HG02623 (cell line): ENCODE measurements around the gene GJB6.

Experiments
- ATAC-seq: cut with Tn5 transposase; IDR thresholded peaks from one replicate; pipeline ENCODE4 v1.9.1; 2021; ENCODE audit warnings: moderate library complexity; ENCODE audit not compliant: unreplicated experiment

The GJB6 gene

GRCh38 chr13:20188667-20189553 is 43.2 kb downstream of the GJB6 start:
- no peak for ATAC-seq

DNA sequence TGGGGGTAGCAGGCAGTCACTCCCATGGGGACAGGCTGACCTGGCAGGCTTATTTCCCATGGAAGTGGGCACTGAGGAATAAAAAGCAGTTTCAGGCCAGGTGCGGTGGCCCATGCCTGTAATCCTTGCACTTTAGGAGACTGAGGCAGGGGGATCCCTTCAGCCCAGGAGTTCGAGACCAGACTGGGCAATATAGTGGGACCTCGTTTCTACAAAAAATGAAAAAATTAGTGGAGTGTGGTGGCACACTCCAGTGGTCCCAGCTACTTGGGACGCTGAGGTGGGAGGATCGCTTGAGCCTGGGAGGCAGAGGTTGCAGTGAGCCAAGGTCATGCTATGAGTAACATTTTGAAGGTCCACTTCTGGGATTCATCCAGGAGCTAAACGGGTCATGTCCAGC is 45.3 kb downstream of the GJB6 start:
- ATAC-seq: no peak

- no peak for ATAC-seq
Observed at GRCh38 chr13:20185366-20186056, 46.6 kb downstream of the GJB6 start.

DNA sequence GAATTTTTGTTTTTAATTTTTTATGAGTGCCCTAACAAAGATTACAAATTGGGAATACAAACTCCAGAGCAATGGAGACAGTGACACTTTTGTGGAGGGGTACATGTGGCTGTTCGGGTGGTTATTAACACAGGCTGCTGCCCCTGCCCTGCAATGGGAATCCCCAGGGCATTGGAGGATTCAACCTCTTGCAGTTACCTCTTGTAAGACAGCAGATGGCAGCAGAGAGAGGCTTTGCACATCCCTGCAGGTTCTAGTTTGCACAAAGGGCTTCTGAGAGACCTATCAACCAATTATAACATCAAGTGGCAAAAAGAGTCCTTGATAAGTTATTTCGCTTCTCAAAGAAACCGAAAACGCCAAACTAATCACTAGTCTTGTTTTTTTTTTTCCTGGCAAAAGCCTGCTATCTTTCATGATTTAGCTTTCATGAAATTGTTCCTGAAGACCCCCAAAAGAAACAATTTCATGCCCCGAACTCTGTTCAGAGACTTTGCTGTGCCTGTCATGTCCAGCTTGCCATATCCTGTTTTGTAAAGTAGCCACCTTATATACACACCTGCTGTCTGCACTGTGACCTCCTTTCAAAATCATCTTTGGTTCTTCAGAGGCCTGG is 49.8 kb downstream of the GJB6 start:
- ATAC-seq: peak; percentile 64

GRCh38 chr13:20181188-20181587 is 50.9 kb downstream of the GJB6 start:
- no peak for ATAC-seq

- no peak for ATAC-seq
Observed at GRCh38 chr13:20178156-20178555, 54.0 kb downstream of the GJB6 start.

DNA sequence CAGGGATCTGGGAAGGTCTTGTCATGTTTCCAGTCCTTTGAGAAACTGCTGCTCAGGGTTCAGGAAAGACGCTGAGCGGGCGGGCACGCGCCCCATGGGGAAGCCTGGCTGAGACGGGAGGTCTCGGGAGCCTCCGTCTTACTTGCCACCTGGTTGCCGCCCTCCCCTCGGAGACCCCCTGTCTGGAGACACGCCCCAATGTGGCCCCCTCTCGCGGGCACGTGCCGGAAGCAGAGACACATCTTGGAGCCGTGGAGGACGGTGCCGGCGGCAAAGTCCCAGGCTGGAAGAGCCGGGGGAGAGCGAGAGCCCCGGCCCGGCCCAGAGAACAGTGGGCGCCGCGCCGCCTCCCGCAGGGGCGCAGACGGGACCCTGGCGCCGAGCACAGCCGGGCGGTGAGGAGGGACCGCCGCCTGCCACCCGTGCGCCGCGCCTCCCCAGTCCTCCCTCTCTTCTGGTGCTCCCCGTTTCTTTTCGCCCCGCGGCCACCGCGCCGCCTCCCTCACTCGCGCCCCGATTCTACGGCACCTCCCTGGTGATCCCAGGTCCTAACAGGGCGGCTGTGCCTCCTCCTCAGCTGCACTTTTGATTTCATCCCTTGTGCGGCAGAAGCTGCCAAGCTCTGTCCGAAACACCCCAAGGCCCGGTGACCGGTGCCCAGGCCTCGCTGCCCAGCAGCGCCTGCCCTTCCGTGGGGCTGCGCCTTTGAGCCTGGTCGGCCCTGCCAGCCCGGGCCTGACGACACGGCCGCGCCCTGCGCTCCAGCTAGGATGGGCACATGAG is 54.9 kb downstream of the GJB6 start:
- ATAC-seq: no peak

GRCh38 chr13:20175907-20176652 is 56.0 kb downstream of the GJB6 start:
- ATAC-seq: no peak

DNA sequence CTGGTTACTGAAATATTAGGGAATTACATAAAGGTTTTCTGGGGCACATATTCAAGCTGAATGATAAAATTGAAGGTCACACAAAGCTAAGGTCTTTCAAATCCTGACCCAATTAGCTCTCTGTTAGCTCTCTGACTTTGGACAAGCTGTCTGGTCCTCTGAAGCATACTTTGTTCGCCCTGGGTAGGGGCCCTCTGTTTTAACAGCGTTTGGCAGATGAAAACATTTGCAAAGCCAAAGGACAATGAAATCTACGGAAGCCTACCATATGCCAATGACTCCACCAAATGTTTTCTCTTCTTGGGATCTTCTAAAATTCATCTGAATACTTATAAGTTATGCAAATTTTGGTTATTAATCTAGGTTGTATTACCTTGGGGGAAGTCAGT is 56.7 kb downstream of the GJB6 start:
- ATAC-seq: no peak

GRCh38 chr13:20174656-20175405 is 57.3 kb downstream of the GJB6 start:
- peak; percentile 79 for ATAC-seq

- no peak for ATAC-seq
Observed at GRCh38 chr13:20173116-20173746, 58.9 kb downstream of the GJB6 start.
